NCI-H2029 (cell line): ENCODE results near the gene C14orf180.

Experiments used
- DNase-seq: peaks from one replicate; lab custom pipeline; 2025; lab: John Stamatoyannopoulos, UW

The C14orf180 gene

GRCh38 chr14:104594310-104595046, 14.9 kb downstream of the C14orf180 start:
- DNase-seq = no peak

DNA sequence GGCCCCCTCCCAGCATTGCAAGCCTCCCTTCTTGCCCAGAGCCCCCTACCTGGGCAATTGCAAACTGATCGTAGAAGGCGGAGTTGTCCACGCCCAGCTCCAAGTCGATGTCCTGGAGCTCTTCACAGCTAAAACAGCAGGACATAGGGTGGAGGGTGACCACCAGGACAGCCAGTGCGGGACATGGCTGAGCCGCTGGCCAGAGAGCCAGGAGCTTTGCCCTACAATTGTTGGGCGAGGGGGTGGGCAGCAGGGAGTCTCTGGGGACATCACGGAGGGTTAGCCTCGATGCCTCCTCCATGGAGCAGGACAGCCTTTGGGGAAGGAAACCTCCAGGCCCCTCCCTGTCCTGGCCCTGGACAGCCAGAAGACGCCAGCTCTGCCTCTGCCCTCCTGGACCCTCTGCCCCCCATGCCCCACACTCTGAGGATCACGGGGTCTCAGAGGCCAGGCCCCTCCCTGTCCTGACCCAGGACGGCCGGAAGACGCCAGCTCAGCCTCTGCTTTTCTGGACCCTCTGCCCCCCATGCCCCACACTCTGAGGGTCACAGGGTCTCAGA, 15.6 kb downstream of the C14orf180 start:
- DNase-seq = no peak

DNA sequence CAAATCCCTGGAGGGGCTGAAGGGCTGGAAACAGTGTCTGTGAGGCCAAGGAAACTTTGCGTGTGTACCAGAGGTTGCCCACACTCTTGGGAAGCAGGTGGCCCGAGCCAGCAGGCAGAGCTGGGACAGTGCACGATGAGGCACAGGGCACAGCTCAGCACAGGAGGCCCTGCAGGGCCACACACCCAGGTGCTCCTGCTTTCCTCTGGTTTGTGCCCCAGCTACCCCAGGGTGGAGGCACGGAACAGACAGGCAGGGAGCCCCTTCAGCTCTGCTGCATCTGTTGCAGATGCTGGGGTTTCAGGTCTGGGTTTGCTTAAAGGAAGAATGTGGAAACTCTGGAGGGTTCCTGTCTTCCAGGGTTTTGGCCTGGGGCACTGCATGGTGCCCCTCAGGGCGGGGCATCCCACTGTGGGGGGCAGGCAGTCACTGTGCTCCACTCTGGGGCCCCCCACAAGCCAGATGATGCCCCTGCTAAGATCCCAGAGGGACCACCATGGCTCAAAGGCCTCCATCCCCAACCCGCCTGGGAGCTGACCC, 16.4 kb downstream of the C14orf180 start:
- DNase-seq = no peak

DNA sequence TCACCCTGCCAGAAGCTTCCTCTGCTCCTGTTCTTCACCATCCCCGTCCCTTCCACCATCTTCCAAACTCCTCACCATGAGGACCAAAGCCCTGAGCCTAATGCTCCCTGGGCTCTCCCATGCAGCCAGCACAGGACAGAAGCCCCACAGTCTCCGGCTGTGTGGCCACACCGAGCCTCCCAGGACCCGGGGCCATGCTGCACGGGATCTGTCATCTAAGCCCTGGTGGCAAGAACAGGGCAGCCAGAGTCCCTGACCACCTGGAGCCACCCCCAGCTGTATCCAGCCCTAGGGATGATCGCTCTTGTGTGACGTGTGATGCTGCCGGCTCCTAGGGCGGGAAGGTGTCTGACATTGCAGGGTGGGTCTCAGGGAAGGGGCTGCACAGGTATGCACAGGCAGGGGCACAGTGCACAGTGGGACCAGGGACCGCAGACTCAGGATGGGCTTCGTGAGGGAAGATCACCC, 16.9 kb downstream of the C14orf180 start:
- DNase-seq = no peak

GRCh38 chr14:104596927-104597351, 17.4 kb downstream of the C14orf180 start:
- no peak for DNase-seq

DNA sequence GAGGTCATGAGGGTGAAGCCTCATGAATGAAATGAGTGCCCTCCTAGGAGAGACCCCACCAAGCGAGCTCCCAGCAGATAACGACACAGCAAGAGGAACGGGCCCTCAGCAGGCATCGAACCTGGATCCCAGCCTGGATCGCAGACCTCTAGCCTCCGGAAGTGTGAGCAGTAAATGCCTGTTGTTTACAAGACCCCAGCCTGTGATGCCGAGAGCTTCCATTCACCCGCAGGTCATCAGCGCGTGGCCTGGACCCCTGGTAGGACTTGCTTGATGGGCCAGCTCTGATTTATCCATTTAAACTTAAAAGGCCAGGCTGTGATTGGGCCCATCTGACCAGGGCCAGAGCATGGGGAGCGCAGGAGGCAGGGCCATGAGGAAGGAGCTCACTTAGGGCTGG, 18.0 kb downstream of the C14orf180 start:
- DNase-seq = no peak

- DNase-seq = no peak
These were observed 18.7 kb downstream of the C14orf180 start for GRCh38 chr14:104598039-104598909.

DNA sequence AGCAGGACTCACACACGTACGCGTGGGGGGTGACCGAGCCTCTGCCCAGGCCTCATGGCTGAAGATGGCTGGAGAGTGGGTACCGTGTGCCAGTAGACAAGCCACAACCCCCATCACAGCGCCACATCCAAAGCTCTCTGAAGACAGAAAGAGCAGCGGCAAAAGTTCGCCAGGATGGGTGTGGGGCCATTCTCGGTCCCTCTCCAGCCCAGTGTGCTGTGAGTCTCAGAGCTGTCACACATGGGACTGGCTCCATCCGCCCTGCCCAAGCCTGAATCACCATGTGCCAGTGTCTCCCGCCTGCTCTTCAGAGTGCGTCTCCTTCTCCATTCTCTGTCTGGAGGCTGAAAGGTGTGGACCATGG, 19.3 kb downstream of the C14orf180 start:
- no peak for DNase-seq

- no peak for DNase-seq
These were observed 19.9 kb downstream of the C14orf180 start for GRCh38 chr14:104599446-104599845.

GRCh38 chr14:104600141-104600643, 20.6 kb downstream of the C14orf180 start:
- DNase-seq = no peak

DNA sequence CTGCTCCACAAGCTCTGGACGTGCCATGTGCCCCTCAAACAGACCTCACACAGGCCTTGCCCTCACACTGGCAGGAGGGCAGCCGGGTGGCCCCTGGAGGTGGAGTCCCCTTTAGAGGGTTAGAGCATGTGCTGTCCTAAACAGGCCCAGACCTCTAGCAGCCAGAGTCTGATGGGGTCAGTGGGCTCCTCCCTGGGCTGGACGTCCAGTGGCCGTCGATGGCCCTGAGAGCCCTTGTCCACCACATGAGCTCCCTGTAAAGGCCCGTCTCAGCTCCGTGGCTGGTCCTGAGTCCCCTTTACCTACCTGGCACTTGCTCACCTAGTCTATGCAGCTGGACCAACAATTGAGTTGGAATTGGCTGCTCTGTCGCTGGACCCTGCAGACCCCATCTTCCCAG, 21.2 kb downstream of the C14orf180 start:
- DNase-seq = no peak

DNA sequence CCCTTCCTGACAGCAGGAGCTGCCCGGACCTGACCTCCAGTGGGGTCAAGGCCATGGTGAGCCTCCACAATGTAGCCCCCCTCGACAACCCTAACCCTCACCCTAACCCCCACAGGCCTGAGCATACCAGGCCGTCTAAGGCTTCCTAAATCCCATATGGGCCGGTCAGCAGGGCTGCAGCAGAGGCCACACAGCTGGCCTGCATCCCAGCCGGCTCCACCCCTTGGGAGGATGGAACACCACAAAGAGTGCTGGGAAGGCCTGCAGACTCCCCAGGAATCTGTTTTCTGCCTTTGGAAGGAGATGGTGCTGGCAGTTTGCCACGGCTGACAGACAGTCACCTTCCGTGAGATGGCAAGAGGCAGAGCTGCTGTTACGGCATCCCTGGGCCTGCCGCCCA, 22.2 kb downstream of the C14orf180 start:
- DNase-seq = no peak

DNA sequence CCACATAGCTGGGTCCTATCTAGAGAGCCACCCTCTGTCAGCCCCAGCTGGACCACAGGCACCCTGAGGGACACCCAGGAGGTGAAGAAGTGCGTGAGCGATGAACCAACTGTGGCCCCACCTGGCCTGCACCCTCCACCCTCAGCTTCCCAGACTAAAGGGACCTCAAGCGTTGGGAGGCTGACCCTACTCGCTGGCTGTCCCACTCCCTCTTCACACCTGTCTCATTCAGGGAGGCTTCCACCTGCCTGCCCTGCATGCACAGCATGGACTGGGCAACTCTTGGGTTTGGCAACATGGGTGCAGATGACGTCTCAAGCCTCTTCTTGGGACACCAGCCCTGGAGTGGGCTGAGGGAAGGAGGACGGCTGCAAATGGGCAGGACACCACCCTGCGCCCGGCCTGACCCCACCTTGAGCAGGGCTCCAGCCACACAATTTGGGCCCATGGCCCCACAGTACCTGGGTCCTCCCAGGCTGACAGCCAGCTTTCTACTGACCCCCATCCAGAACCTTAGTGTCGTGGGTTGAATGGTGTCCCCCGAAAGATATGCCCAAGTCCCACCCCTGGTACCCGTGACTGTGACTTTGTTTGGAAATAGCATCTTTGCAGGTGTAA, 22.9 kb downstream of the C14orf180 start:
- DNase-seq = no peak

DNA sequence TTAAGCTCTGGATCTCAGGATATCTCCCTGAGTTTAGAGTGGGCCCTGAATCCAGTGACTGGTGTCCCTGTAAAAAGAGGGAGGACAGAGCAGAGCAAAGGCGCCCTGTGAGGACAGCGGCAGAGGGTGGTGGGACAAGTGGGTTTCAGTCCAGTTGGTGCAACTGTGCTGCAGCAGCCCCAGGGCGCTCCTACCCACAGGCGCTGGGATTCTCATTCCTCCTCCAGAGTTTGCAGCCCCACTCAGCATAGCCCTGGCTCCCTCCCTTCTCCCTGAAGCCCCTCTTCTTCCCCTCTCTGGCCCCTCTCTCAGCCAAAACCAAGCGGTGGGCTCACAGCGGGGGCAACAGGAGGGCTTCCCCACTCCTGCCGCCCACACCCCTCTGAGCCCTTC, 23.4 kb downstream of the C14orf180 start:
- no peak for DNase-seq

DNA sequence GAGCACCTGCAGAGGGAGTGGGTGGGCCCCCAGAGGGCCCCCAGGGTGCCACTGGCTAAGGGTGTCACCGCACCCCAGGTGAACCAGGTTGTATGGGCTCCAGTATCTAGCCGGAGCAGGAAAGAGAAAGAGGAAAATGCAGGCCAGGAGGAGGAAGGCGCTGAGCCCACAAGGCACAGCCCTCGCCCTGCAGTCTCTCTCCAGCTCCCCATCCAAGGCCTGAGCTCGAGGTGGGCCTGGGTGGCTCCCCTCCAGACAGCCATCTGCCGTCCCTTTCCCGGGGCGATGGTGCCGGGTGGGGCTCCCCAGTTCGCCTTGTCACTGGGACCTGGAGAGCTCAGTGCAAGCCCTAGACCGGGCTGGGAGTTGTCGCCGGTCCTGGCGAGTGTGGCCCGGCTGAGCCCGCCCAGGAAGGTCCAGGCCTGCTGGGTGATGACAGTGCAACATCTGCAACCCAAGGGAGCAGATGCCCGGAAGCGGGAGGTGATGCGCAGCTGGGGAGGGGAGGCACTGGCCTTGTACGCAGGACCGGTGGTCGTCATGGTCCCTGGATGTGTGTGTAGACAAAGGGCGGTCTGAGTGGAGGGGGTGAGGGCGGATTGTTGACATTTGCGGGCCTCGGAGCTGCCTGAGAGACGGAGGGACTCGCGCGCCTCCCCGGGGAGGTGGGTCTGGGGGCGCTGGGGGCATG, 24.3 kb downstream of the C14orf180 start:
- DNase-seq = peak; percentile 8

DNA sequence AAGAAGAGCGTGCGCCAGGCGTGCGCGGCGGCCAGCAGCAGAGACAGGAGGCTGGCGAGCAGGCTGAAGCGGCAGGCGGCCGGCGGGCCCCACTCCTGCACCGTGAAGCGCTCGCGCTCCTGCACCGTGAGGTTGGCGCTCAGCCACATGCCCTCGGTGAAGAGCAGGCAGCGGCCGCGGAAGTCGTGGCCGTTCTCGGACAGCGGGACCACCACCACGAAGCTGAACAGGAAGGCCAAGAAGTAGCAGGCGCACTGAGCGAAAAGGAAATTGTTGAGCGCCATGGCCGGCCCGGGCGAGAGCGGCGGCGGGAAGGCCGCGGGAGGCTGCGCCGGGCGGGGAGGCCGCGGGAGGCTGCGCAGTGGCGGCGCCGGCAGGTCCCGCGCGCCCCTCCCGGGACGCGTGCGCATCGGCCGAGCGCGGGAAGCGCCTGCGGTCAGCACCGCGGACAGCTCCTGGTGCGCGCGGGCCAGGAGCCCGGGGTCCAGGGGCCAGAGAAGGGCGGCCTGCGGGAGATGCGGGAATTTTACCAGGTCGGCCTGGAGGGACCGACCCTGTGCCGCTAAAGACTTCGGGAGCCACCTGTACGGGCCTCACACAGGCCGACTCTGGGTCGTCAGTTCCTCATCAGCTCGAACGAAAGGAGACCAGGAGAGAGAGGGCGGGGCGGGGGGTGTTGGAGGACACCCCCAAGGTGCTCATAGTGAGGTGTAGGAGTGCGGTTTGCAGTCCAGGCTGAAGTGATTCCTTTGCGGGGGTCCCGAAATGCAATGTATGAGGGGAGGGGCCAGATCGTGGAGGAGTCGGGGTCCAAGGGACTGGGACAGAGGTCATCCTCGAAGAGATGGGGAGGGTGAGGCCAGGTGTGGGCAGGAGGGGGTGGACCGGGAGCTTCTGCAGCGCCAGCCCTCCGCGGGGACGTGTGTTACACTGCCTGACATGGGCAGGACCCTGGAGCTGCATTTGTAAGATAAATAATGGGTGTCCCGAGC, 25.2 kb downstream of the C14orf180 start, which contains the start of gene TMEM179:
Gene TMEM179 (minus strand): TSS at position 315 of the 992 bp plus-strand sequence. CDS start 31 bp downstream, at position 284.
- DNase-seq = no peak

GRCh38 chr14:104609666-104610065, 30.1 kb downstream of the C14orf180 start:
- no peak for DNase-seq

DNA sequence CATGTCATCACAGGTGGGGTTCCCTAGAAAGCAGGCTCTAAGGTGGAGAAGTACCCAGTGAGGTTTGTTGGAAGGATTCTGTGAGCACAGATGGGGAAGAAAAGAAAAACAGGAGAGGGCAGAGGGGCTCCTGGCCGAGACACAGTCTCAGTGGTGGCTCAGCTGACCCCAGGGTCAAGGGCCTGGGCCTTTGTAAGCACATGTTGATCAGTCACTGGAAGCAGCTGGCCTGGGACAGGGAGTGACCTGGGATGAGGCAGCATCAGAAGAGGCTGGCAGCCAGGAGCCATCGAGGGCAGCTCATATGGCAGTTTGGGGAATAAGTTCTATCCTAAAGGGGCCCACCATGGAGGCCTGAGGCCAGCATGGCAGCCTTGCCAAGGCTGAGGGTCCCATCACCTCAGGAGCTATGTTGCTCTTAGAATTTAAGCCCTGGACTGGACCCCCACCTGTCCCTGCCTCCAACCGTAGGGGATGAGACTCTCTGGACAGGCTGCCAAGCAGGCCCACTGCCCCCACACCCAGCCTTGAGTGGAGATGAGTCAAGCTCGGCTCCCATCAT, 31.3 kb downstream of the C14orf180 start:
- no peak for DNase-seq

DNA sequence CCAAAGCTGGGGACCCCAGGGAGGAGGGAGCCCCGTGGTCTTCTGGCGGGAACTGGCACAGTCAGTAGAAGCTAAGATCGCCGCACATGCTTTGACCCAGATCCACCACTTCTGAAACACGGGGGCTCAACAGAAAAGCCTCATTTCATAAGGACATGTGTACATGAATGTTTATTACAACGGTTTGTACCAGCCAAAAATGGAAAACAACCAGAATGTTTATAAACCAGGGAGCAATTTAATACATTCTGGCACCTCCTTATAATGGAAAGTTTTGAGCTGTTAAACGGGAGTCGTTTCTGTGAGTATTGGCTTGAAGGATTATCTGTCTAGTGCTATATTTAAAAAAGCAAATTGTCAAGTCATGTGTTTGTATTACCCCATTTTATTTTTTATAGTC, 32.3 kb downstream of the C14orf180 start:
- no peak for DNase-seq
